Activated CD8-positive, alpha-beta memory T cell treated with anti-CD3 and anti-CD28 coated beads for 36 hours (primary cell): ENCODE data around the gene ZBTB8A. TPM values are rescaled to one million over a fixed set of nuclear protein-coding genes. Genes with fewer than 3 reads are reported as not detected.
"Not testable (repeated sequence)": the region's sequence is repeated elsewhere in the genome, so short reads cannot be mapped to it uniquely, and the experiment has no call there.

ENCODE experiments used
- CTCF ChIA-PET: fragments of 350-600 bp; sonication (Branson Sonifier 250); formaldehyde crosslinking; loops from one replicate; lab custom pipeline; 2021; ENCODE audit warnings: antibody characterized with exemption; lab: Charles Lee
- POLR2A ChIA-PET: fragments of 350-600 bp; sonication (Branson Sonifier 250); formaldehyde crosslinking; loops from one replicate; lab custom pipeline; 2021; ENCODE audit warnings: antibody characterized with exemption; lab: Charles Lee
- total RNA-seq, 2 experiments: library from RNA; stranded (reverse); gene quantifications; one replicate each; pipeline ENCODE4 v1.2.3, GENCODE V29; 2021

Gene ZBTB8A
- total RNA-seq, 2 experiments from 2014 or later, result 0.17 to 0.27 TPM

GRCh38 chr1:32528550-32528949 lies 10.7 kb upstream of the ZBTB8A start:
- POLR2A ChIA-PET, CTCF ChIA-PET: not testable (repeated sequence)

DNA sequence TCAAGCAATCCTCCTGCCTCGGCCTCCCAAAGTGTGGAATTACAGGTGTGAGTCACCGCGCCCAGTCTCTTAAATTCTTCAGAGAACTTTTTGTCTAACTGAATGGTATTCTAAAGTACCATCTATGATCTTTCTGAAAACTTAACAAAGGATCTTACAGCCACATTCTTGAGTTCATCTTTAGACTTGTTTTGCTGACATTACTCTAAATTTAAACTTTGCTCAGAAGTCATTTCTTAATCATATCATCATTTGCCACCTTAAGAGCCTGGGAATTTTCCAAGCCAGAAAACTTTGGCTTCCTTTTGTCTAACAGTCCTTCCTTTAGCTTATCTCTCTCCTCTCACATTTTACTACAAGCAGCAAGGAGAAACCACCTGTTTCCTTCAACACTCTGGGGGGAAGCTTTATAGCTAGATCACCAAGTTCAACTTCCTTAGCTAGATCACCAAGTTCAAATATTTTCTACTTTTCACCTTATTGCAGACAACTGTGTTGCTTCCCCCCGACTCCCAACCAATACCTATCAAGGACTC lies 5.4 kb upstream of the ZBTB8A start:
- ChIA-PET CTCF (interaction anchor here (1.3 kb wide), 2 partner anchors 14 to 298 kb away, joined by 3 to 5 read pairs; no protein-coding TSS in a partner anchor), POLR2A (no interaction called here)

GRCh38 chr1:32536117-32536516 lies 3.1 kb upstream of the ZBTB8A start:
- ChIA-PET CTCF (interaction anchor here (0.7 kb wide), 1 partner anchor 280 kb away, joined by 4 read pairs; no protein-coding TSS in a partner anchor), POLR2A (interaction anchor here (0.7 kb wide), 2 partner anchors 15 to 262 kb away, joined by 3 to 6 read pairs; no protein-coding TSS in a partner anchor)

DNA sequence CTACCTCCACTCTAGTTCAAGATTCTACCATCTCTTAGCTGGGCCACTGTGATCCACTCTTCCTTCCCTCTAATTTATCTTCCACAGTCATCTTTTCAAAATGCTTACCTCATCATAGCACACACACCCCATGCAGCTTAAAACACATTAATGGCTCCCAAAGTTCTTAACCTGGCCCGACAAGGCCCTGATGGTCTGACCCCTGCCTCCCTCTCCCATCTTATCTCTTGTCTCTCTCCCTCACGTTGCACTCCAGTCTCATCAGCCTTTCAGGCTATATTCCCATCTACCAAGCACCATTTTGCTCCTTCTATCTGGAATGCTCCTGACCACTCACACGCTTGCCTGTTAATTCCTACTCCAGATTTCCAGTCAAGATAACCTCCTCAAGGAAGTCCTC lies 2.5 kb upstream of the ZBTB8A start:
- POLR2A ChIA-PET, result no interaction called here
- CTCF ChIA-PET, result no interaction called here

DNA sequence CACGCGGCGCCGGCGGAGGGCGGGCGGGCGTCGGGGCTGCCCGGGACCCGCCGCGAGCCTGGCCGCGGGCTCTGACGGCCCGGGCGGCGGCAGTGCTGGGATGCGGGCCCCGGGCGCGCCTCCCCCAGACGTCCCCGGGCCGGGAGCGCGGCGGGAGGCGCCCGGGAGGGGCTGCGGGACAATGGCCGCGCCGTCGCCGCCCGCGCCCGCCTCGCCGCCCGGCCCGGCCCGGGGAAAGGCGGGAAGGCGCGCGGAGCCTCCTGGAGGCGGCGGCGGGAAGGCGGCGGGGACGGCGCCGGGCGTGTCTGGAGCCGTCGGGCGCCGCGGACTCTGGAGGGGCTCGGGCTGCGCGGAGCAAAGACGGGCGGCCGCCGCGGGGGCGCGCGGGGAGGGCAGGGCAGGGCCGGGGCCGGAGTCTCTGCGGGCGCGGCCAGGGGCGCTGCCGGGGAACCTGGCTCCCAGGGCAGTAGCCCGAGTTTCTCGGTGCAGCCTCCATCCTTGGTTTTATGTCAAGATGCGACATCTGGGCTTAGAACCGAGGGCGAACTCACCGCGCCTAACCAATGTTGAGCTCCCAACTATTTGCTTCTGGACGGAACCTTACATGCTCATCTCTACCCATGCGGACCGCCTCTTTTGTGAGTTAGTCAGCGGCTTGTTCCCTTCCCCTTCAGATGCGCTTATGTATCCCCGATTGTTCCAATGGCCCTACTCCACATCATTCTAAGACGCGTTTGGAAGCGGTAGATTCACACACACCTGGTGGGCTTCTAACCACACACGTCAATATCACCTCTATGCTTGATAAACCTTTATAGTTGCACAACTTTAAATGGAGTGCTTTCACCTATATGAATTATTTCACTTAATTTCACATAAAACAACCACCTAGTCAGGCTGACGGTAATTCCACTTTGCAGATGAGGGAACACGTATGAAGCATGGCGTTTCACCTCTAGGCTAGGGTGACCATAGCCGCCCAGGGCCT lies 651 bp downstream of the ZBTB8A start:
- ChIA-PET POLR2A (no interaction called here), CTCF (no interaction called here)

- POLR2A ChIA-PET, result no interaction called here
- CTCF ChIA-PET, result no interaction called here
These were observed 1.4 kb downstream of the ZBTB8A start for GRCh38 chr1:32540605-32541004.

GRCh38 chr1:32541064-32541566 lies 1.9 kb downstream of the ZBTB8A start:
- POLR2A ChIA-PET, result no interaction called here
- CTCF ChIA-PET, result no interaction called here

- ChIA-PET POLR2A (no interaction called here), CTCF (interaction anchor here (1.2 kb wide), 1 partner anchor 20 kb away, joined by 3 read pairs; no protein-coding TSS in a partner anchor)
These were observed 7.4 kb downstream of the ZBTB8A start for GRCh38 chr1:32546611-32547010.

DNA sequence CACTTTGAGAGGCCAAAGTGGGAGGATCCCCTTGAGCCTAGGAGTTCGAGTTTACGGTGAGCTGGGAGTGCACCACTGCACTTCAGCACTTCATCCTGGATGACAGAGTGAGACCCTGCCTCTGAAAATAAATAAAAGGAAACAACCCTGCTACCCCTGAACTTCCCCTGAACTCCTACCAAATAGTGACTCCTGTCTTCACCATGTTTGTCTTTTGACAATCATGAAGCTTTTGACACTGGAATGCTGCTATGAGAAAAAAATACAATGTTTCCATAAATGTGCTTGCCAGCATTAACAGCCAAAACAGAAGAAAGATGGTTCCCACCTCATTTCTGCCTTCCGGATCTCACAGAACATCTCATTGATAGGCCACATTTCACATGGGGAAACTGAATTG lies 10.4 kb downstream of the ZBTB8A start:
- POLR2A ChIA-PET, result interaction anchor here (0.7 kb wide), 1 partner anchor 368 kb away, joined by 7 read pairs; no protein-coding TSS in a partner anchor

DNA sequence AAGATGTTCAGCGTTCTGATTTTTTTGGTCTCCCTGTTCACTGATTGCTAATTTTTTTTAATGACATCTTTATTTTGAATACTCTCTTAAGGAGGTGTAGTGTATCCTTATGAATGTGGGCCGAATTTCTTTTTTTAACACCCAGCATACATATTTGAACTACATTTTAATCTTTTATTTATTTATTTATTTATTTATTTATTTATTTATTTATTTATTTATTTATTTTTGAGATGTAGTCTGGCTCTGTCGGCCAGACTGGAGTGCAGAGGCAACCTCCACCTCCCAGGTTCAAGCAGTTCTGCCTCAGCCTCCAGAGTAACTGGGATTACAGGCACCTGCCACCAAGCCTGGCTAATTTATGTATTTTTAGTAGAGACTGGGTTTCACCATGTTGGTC lies 15.1 kb downstream of the ZBTB8A start:
- POLR2A ChIA-PET, result no interaction called here

More for the DNA sequence above, 10.4 kb downstream of the ZBTB8A start:
- CTCF ChIA-PET, result no interaction called here

GRCh38 chr1:32557035-32557434 lies 17.8 kb downstream of the ZBTB8A start:
- CTCF ChIA-PET, POLR2A ChIA-PET: not testable (repeated sequence)

More for the DNA sequence above, 15.1 kb downstream of the ZBTB8A start:
- CTCF ChIA-PET, result no interaction called here

DNA sequence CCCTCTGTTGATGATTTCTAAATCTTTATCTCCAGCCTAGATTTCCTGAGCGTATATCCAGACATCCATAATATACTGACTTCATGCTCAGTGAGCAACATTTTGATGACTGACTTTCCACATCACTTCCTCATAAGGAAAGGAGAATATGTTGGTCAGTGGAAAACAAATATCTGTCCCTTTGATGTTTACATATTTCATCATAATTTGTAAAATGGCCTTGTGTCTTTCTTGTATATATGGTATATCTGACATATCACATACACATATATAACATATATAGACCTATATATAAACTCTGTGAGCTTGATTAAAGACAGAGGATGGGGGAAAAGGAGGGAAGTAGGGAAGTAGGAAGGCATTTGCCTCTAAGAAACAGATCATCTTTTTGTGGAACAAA lies 18.6 kb downstream of the ZBTB8A start:
- POLR2A ChIA-PET, result no interaction called here
- CTCF ChIA-PET, result no interaction called here

GRCh38 chr1:32568929-32569328 lies 29.7 kb downstream of the ZBTB8A start:
- POLR2A ChIA-PET, result no interaction called here
- CTCF ChIA-PET, result no interaction called here

DNA sequence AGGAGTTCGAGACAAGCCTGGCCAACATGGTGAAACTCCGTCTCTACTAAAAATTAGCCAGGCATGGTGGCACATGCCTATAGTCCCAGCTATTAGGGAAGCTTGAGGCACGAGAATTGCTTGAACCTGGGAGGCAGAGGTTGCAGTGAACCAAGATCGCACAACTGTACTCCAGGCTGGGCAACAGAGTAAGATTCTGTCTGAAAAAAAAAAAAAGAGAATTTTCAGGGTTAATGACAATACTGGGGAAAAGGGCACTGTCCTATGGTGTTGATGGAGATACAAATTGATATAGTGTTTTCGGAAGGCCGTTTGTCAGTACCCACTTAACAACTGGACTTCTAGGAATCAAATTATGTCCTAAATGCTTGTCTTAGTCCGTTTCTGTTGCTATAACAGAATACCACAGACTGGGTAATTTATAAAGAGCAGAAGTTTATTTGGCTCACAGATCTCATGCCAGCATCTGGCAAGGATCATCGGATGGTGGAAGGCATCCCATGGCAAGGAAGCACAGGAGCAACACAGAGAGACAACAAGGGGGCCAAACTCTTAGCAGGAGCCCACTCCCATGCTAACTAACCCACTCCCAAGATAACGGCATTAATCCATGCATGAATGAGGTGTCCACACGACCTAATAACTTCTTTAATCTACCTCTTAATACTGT lies 41.3 kb downstream of the ZBTB8A start:
- POLR2A ChIA-PET, result no interaction called here
- CTCF ChIA-PET, result no interaction called here

- ChIA-PET CTCF (no interaction called here), POLR2A (no interaction called here)
These were observed 53.7 kb downstream of the ZBTB8A start for GRCh38 chr1:32592943-32593342.

DNA sequence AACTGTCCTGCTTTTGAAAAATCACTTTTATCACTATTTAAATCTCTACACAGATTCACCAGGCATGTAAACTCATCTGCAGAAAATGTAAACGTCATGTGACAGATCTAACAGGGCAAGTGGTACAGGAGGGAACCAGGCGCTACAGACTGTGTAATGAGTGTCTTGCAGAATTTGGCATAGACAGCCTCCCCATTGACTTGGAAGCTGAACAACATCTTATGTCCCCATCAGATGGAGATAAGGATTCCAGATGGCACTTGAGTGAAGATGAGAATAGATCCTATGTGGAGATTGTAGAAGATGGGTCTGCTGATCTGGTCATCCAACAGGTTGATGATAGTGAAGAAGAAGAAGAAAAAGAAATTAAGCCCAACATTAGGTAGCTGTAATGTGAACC lies 60.8 kb downstream of the ZBTB8A start:
- POLR2A ChIA-PET, result no interaction called here
- CTCF ChIA-PET, result no interaction called here

DNA sequence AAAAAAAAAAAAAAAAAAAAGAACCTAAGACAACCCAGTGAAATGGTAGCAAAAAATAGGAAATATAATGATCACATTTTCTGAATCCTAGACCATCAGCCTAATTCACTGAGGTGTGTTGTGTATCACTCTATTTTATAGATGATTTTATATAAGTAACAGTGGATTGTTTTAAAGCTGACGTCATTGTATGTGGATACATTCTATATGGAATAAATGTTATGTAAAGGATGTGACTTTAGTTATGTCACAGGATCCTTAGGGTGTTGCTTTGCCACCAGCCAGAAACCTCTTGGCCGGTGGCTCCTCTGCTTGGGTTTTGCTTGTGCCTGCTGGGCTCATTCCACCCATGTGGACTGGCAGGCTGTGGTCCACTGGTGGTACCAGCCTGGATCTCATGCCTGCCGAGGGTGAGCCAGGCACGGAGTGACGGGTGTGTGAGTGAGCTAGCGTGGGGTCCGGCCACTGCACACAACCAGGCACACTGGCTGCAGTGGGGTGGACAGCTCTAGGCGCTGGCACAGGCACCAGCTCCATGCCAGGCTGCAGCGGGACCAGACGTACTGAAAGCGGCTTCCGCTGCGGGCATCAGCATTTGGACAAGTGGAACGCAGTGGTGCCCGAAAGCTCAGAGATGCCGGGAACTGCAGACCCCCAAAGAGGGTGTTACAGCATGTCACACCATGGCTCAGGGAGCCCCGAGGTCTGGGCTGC lies 66.6 kb downstream of the ZBTB8A start:
- ChIA-PET POLR2A (no interaction called here), CTCF (no interaction called here)

DNA sequence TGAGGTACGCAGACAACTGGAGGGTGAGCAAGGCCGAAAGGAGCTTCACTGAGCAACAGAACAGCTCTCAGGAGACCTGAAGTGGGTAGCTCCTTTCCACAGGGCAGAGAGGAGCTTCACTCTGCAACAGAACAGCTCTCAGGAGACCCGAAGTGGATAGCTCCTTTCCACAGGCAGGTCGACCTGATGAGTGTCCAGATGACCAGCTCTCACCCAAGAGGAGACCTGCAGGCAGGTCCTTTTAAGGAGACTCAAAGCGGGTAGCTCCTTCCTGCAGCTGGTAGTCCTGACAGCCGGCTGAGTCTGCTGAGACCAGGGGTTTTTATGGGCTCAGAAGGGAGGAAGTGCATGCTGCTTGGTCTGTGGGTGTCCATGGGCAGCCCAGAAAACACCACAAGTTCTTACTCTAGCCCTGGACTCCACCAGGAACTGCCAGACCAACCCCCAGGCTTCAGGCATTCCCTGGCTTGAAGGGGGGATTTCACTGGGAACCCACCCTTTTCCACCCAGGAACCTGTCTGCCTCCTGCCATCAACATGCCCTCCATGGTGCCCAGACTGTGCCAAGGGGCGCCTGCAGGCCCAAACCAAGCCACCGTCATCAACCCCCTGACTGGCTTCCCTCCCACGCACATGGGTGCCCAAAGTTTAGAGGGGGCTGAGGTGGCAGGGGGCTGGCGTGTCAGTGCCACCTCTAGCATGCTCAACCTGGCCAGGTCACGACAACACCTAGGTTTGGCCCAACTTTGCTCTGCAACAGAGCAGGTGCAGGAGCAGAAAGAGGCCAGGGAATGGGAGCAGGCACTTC lies 67.5 kb downstream of the ZBTB8A start:
- ChIA-PET POLR2A (no interaction called here), CTCF (no interaction called here)
